K562 treated with DMSO at 1 percent for 12 hours (cell line): ENCODE data around the gene PPM1K. TPM values are rescaled to one million over a fixed set of nuclear protein-coding genes. Genes with fewer than 3 reads are reported as not detected.

Experiments
- total RNA-seq: library from RNA; unstranded; fragments of 300-600 nt; gene quantifications from 2 replicates; pipeline ENCODE4 v1.2.3, GENCODE V29; 2022; ENCODE audit not compliant: insufficient read depth

The PPM1K gene
- total RNA-seq = 1.9 and 3.2 TPM in 2 replicates

GRCh38 chr4:88284439-88285234 is at the start of gene PPM1K:
TSS of gene PPM1K (minus strand) at chr4:88284561. CDS start at chr4:88278583, 5,978 bp downstream.

Other genes starting within 250 kb of the PPM1K start
- gene ABCG2, start 125.9 kb downstream of the PPM1K start, total RNA-seq = not detected in 2 replicates
- 1.1 and 1.2 TPM in 2 replicates for gene HERC6, start 94.3 kb upstream of the PPM1K start, total RNA-seq
- not detected in 2 replicates for gene HERC5, start 172.6 kb upstream of the PPM1K start, total RNA-seq
- 96.4 and 126 TPM in 2 replicates for gene PYURF, start 239.2 kb upstream of the PPM1K start, total RNA-seq